ENCODE measurements around the gene SYTL1.

Gene SYTL1

DNA sequence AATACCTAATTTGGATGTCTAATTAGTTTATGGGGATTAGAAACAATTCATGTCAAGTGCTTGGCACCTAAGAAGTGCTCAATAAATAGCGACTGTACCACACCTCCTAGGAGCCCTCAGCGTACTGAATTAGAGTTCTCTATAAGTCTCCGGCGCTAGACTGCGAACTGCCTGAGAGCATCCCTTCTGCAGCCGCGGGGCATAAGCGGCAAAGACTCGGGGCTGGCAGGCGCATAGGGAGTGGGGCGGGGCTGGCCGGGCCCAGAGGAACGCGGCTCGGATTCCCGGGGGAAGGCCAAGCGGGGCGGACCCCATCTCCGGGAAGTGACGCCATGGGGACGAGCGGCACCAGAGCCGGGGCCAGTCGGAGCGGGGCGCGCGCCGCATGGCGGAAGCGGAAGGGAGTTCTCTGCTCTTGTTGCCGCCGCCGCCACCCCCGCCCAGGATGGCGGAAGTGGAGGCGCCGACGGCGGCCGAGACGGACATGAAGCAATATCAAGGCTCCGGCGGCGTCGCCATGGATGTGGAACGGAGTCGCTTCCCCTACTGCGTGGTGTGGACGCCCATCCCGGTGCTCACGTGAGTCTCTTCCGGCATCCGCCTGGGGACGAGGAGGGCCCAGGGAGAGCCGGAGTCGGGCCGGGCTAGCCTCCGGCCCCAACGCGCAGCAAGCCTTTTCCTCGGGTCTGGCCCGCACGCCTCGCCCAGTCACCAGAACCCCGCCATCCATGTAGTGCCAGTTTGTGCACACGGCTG is 19.8 kb upstream of the SYTL1 start, which contains the start of gene TMEM222:
Gene TMEM222 (plus strand): TSS at position 351 of the 756 bp plus-strand sequence. CDS start 35 bp downstream, at position 386.
- DNase-seq (ENCODE audit: low spot score), result peak; percentile 97
- TF ChIP-seq, protein P1, sequence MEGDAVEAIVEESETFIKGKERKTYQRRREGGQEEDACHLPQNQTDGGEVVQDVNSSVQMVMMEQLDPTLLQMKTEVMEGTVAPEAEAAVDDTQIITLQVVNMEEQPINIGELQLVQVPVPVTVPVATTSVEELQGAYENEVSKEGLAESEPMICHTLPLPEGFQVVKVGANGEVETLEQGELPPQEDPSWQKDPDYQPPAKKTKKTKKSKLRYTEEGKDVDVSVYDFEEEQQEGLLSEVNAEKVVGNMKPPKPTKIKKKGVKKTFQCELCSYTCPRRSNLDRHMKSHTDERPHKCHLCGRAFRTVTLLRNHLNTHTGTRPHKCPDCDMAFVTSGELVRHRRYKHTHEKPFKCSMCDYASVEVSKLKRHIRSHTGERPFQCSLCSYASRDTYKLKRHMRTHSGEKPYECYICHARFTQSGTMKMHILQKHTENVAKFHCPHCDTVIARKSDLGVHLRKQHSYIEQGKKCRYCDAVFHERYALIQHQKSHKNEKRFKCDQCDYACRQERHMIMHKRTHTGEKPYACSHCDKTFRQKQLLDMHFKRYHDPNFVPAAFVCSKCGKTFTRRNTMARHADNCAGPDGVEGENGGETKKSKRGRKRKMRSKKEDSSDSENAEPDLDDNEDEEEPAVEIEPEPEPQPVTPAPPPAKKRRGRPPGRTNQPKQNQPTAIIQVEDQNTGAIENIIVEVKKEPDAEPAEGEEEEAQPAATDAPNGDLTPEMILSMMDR (IDR thresholded peaks at IDR 0.05; ENCODE audit: extremely low read depth, missing control alignments), result no peak

DNA sequence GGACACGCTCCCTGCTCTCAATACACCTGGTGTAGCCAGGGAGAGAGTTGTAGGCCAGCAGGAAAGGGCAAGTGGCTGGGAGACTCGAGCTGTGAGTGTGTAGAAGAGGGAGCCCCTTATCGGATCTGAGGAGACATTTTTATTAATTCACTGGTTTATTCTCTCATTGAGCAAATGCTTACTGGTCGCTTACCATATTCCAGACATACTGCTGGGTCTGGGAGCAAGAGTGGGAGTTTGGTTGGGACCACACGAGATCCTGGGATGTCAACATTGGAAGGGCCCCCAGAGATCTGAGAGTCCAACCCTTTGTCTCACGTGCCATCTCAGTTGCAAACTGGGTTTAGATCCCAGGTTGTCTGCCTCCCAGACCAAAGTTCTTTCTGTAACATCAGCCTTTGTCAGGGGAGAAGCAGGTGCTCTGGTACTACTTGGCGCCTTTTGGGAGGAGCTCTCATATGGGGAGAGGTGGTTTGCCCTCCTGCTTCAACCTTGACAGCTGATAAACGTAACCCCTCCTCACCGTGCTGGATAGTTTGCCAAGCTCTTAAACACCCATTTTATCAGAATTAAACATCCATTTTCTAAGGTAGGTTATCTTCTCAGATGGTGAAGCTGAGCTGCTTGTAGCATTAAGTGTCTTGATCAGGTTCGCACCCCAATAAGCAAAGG is 19.1 kb upstream of the SYTL1 start:
- TF ChIP-seq, protein P1 (IDR thresholded peaks at IDR 0.05; ENCODE audit: extremely low read depth, missing control alignments), result no peak
- no peak for DNase-seq (ENCODE audit: low spot score)

DNA sequence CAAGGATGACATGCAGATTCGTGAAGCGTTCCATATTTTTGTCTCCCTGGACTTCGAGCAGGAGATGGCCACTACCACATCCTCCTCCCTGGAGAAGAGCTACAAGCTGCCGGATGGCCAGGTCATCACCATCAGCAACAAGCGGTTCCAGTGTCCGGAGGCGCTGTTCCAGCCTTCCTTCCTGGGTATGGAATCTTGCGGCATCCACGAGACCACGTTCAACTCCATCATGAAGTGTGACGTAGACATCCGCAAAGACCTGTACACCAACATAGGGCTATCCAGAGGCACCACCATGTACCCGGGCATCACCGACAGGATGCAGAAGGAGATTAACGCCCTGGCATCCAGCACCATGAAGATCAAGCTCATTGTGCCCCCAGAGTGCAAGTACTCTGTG is 16.5 kb upstream of the SYTL1 start:
- no peak for DNase-seq (ENCODE audit: low spot score)
- TF ChIP-seq, protein P1 (IDR thresholded peaks at IDR 0.05; ENCODE audit: extremely low read depth, missing control alignments), result no peak

DNA sequence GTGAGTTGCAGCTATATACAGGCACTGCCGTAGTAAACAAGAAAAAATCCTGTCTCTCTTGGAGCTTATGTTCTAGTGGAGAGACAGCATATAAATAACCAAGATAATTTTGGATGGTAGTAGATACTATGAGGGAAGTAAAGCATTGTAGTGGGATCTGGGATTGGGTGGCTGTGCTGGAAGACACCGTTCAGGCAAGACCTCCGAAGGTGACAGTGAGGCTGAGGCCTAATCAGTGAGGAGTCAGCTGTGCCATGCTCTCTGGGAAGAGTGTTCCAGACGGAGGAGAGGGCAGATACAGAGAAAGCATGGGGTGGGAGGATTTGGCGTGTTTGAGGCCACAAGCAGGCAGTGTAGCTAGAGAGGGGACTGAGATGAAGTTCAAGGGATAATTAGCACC is 13.9 kb upstream of the SYTL1 start:
- no peak for DNase-seq (ENCODE audit: low spot score)
- TF ChIP-seq, protein P1 (IDR thresholded peaks at IDR 0.05; ENCODE audit: extremely low read depth, missing control alignments), result no peak

DNA sequence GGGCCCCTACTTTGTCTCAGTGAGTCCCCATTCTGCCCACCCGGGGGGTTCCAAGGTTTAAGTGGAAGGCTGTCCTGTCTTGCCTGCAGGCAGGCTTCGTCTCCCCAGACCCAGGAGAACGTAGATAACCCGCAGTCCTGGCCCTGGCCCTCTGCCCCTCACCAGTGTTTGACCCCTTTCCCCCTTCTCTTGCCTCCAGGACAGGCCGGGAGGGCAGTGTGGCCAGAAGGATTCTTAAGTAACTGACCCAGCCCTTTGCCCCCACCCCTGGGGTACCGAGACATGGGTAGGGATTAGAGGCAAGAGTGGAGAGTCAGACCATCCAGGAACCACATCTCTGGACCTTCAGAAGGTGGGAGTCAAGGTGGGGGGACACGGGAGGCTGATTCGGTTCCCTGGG is 11.0 kb upstream of the SYTL1 start:
- DNase-seq (ENCODE audit: low spot score), result no peak

DNA sequence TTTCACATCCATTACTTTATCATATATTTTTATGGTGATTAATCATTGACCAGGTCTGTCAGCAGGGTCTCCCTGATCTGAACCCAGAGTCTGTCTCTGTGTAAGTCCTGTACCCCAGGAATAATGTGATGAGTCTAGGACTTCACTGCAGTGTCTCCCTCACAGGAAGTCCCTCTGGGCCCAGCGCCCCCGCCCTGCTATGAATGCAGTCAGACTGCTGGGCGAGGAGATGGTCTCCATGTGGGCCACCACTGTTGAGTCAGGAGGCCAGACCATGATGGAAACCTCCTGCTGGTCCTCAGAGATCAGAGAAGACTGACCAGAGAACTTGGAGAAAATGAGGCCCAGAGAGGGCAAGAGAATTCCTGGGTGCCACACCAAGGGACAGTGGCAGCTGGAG is 10.4 kb upstream of the SYTL1 start:
- DNase-seq (ENCODE audit: low spot score), result no peak
- TF ChIP-seq, protein P1 (IDR thresholded peaks at IDR 0.05; ENCODE audit: extremely low read depth, missing control alignments), result no peak

More for the DNA sequence above, 11.0 kb upstream of the SYTL1 start:
- TF ChIP-seq, protein P1 (IDR thresholded peaks at IDR 0.05; ENCODE audit: extremely low read depth, missing control alignments), result no peak

DNA sequence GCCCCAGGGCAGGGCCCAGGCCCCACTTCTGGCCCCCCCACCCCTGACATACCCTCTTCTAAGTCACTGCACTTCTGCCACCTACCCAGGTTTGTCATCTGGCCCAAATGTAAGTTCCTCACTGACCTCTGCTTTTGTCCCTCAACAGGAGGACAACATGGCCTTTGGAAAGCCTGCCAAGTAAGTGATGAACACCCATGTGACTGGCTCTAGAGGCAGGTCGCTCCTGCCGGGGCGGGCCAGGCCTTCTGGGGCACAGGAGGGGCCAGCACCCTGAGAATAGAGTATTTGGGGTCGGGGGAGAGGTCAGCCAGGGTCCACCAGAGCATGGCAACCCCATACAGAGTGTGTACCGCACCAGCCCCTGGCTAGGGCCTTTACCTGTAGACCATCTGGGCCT is 9.9 kb upstream of the SYTL1 start:
- TF ChIP-seq, protein P1 (IDR thresholded peaks at IDR 0.05; ENCODE audit: extremely low read depth, missing control alignments), result no peak
- no peak for DNase-seq (ENCODE audit: low spot score)
